Prostate gland (tissue), 2 donors: ENCODE results near the gene YBX3.

Experiments used
- POLR2A ChIP-seq: fragments of 450-650 bp; IDR thresholded peaks from one replicate; pipeline ENCODE4 v1.6.1; 2016; ENCODE audit warnings: antibody characterized with exemption, mild to moderate bottlenecking
- TF ChIP-seq, protein P1 (sequence below), 4 experiments: fragments of 200-600 bp in 2 of 4; fragments of 450-650 bp in 2 of 4; sonication (generic) in 2 of 4; IDR thresholded peaks; 1 replicate in 3 of 4; 2 replicates in 1 of 4; pipeline ENCODE4 v1.5.1; 2016 to 2019; ENCODE audit warnings: antibody characterized with exemption in 4 of 4, mild to moderate bottlenecking in 2 of 4, moderate library complexity in 2 of 4

DNA sequence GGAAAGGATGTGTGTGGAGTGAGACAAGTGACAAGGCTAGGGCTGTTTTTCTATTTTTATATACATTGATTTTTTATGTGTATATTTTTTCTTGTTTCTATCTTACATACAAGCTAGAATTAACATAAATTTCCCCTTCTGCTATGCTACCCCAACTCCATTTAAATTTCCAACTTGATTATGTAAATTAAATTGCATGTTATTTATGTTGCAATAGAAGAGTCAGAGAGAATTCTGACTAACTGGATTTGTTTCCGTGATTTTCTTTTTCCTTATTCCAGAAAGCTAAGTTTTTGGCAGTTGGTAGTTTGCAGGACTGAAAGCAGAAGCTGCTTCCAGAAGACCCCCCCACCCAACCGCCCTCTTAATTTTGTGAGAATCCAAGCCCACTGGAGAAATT, 8.9 kb upstream of the YBX3 start:
- no peak for TF ChIP-seq POLR2A
- TF ChIP-seq, protein P1, sequence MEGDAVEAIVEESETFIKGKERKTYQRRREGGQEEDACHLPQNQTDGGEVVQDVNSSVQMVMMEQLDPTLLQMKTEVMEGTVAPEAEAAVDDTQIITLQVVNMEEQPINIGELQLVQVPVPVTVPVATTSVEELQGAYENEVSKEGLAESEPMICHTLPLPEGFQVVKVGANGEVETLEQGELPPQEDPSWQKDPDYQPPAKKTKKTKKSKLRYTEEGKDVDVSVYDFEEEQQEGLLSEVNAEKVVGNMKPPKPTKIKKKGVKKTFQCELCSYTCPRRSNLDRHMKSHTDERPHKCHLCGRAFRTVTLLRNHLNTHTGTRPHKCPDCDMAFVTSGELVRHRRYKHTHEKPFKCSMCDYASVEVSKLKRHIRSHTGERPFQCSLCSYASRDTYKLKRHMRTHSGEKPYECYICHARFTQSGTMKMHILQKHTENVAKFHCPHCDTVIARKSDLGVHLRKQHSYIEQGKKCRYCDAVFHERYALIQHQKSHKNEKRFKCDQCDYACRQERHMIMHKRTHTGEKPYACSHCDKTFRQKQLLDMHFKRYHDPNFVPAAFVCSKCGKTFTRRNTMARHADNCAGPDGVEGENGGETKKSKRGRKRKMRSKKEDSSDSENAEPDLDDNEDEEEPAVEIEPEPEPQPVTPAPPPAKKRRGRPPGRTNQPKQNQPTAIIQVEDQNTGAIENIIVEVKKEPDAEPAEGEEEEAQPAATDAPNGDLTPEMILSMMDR (IDR thresholded peaks at IDR 0.05): no peak
